Fibroblast of pulmonary artery (primary cell): ENCODE results near the gene MYO1D.

Source experiments
- DNase-seq: peaks from one replicate; pipeline ENCODE4 v3.0.0-alpha.2; 2010; ENCODE audit warnings: low read depth
- H3K4me3 ChIP-seq: replicated peaks from 2 replicates; pipeline ENCODE4 v1.5.1; 2011; ENCODE audit warnings: low read depth, mild to moderate bottlenecking, control low read depth, low read length, moderate library complexity
- CTCF ChIP-seq: IDR thresholded peaks from 2 replicates; pipeline ENCODE4 v1.5.1; 2011; ENCODE audit warnings: mild to moderate bottlenecking, control low read depth, low read length, inconsistent platforms; ENCODE audit errors: missing control alignments

MYO1D gene

GRCh38 chr17:32877164-32877764 is 340 bp upstream of the MYO1D start:
- peak overlapping the region; percentile 57 for H3K4me3 ChIP-seq
- peak; percentile 83 for DNase-seq
- TF ChIP-seq CTCF, result peak; percentile 64

- no peak for TF ChIP-seq CTCF
- DNase-seq, result peak; percentile 14
- H3K4me3 ChIP-seq, result peak overlapping the region; percentile 54
These were observed 954 bp downstream of the MYO1D start for GRCh38 chr17:32875923-32876416.

DNA sequence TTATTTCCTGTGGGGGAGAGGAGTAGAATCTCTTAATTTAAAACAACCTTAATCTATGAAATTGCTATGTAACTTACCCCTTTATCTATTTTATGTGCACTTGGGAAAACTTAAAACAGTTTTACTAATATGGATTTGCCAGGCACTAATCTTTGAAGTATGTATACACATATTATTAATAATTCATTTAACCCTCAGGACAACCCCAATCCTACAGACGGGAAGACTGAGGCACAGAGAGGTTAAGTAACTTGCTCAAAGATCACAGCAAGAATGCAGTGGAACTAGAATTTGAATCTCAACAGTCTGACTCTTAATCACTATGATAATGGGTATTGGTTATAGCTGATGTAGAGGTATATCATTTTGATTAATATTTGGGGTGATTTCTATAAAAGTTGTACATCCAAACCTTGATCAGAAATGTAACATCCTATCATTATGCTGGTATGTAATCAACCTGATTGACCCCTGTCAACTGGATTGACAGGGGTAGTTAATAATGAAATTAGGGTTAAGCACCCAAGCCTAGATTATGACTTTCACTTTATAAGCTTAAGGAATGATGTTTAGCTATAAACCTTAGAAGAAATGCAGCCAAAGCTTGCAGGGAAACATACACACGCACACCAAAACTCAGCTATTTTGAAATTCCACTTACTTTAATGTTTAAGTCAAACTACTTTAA is 1.6 kb downstream of the MYO1D start:
- DNase-seq, result no peak
- no peak overlapping the region for H3K4me3 ChIP-seq
- no peak for TF ChIP-seq CTCF

GRCh38 chr17:32873114-32873513 is 3.8 kb downstream of the MYO1D start:
- no peak for TF ChIP-seq CTCF
- no peak for DNase-seq
- no peak overlapping the region for H3K4me3 ChIP-seq

- H3K4me3 ChIP-seq, result no peak overlapping the region
- no peak for DNase-seq
- no peak for TF ChIP-seq CTCF
These were observed 5.2 kb downstream of the MYO1D start for GRCh38 chr17:32871746-32872145.

DNA sequence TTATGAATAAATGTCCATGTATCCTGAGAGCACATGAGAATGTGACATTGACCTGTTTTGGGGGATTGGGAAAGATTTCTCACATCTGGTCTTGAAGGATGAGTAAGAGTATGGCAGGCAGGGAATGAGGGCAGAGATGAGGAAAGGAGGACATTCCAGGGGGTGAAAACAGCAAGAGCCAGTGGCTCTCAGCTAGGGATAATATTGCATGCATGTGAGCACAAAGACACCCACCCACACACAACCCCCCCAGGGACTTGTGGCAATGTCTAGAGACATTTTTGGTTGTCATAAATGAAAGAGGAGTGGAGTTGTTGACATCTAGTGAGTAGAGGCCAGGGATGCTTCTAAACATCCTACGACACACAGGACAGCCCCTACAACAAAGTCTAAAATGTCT is 6.0 kb downstream of the MYO1D start:
- no peak overlapping the region for H3K4me3 ChIP-seq
- no peak for DNase-seq
- no peak for TF ChIP-seq CTCF
